Tongue (tissue), 2 donors: ENCODE results near the gene SPC25. TPM values are rescaled to one million over a fixed set of nuclear protein-coding genes. Genes with fewer than 3 reads are reported as not detected.
"Not testable (repeated sequence)": the region's sequence is repeated elsewhere in the genome, so short reads cannot be mapped to it uniquely, and the experiment has no call there.

ENCODE experiments used
- DNase-seq: peaks from one replicate; pipeline ENCODE4 v3.0.0-alpha.2; 2015
- total RNA-seq: library from RNA; depleted of rRNA; stranded (reverse); fragments of >200 nt; gene quantifications from one replicate; pipeline ENCODE4 v1.2.3, GENCODE V29; 2014

SPC25 gene
- total RNA-seq, 1 donor from 2014 or later, result 3.4 TPM

DNA sequence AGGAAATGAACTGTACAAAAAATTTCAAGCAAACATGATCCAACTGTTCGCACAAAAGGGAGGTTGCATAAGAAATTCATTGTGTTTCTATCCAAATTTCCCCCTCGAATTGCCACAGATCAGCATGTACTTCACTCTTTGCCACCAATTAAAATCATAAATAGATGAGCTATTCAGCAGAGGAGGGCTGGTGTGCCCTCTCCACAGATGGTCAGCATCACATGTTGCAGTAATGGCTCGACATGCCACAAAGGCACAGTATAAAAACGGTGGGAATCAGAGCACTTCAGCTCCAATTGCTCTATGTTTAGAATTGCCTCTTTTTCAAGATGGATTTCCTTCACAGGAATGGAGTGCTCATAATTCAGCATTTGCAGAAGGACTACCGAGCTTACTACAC lies 10.8 kb upstream of the SPC25 start, which contains the start of gene G6PC2:
TSS of gene G6PC2 (plus strand) at position 289 of the 400 bp plus-strand sequence. CDS start at position 330, 41 bp downstream.
- DNase-seq, result no peak

DNA sequence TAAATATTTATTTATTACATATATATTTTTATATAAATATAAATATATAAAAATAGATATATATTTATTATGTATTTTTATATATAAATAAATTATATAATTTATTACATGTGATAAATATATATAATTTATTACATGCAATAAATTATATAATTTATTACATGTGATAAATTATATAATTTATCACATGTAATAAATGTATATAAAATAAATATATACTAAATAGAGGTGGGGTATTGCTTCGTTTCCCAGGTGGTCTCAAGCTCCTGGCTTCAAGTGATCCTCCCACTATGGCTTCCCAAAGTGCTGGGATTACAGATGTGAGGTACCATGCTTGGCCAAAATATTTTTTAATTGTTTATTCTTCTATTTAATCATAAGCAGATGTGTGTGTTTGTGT lies 7.2 kb upstream of the SPC25 start:
- DNase-seq, result no peak

DNA sequence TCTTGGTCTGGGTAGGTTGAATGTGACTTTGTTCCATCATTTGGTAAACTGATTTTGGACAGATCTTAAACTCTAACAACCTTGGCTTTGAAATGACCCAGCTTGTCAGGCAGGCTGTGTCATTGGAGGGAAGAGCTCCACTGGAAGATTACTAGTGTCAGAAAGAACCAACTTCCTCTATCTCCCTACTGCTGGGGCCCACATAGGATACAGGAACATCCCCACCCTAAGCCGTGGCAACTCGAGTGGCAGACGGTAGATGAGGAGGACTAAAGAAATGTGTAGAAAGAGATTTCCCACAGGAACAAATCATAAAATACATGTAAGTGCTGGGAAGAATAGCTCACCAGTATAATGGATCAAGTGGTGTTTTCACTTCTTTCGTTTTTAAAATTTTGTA lies 6.6 kb upstream of the SPC25 start:
- no peak for DNase-seq

DNA sequence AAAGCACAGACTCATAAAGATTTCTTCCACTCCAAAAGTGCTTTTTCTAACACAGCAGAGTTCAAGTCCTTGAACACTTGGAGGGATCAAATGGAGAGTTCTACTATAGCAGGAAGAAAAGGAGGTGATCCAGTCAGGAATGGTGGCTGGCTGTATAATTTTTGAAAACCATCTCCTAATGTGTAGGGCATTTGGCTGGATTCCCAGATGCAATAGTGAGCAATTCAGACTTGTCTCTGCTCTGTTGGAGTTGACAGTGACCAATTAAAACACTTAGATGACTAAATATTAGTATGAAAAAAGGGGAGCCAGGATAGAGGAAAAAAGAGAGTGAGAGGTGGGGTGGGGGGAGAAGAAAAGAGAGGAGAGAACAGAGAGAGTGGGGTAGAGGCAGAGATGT lies 5.5 kb upstream of the SPC25 start:
- no peak for DNase-seq

DNA sequence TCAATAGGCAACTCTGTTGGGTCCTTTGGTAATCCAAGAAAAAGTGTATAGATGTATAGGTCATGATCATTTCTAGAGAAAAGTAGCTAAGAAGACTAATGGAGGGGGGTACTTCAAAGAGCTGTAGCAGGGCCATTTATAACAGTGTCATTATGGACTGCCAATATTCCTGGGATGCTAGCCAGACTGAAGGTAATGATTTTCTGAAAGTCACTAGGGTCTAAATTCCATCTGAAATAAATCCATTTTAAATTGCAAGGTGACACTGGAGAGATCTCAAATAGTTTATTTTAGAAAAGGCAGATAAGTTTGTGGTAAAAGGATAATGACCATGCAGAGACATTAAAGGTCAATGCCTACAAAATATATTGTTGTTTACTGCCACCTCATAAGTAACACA lies 4.5 kb upstream of the SPC25 start:
- no peak for DNase-seq

- no peak for DNase-seq
Observed at GRCh38 chr2:168894101-168894500, 3.9 kb upstream of the SPC25 start.

DNA sequence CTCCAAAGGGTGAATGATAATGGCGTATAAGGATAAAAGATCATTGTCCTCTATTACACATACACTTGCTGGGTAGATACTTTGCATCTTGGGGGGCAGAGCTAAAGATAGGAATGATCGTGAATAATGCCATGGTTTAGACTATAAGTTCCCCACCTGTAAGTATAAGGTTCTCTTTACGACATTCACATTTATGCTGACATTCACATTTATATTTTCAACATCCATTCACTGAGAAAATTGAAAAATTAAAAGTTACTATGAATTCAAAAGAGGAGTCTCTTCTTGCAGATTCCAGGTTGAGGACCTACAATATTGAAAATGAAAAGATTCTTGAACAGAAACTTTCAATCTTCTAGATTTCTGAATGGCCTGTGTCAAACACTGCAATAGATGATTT lies 2.1 kb upstream of the SPC25 start:
- no peak for DNase-seq

GRCh38 chr2:168889635-168890005 lies 610 bp downstream of the SPC25 start:
- DNase-seq, result no peak

GRCh38 chr2:168884975-168885374 lies 5.3 kb downstream of the SPC25 start:
- no peak for DNase-seq

- DNase-seq, result not testable (repeated sequence)
Observed at GRCh38 chr2:168882163-168882562, 8.1 kb downstream of the SPC25 start.

GRCh38 chr2:168874368-168875054 lies 15.7 kb downstream of the SPC25 start:
- DNase-seq, result no peak

- not testable (repeated sequence) for DNase-seq
Observed at GRCh38 chr2:168870824-168871223, 19.4 kb downstream of the SPC25 start.

GRCh38 chr2:168870369-168870768 lies 19.9 kb downstream of the SPC25 start:
- DNase-seq, result not testable (repeated sequence)

- DNase-seq, result not testable (repeated sequence)
Observed at GRCh38 chr2:168867164-168867563, 23.1 kb downstream of the SPC25 start.

GRCh38 chr2:168858146-168858545 lies 32.1 kb downstream of the SPC25 start:
- DNase-seq, result no peak

DNA sequence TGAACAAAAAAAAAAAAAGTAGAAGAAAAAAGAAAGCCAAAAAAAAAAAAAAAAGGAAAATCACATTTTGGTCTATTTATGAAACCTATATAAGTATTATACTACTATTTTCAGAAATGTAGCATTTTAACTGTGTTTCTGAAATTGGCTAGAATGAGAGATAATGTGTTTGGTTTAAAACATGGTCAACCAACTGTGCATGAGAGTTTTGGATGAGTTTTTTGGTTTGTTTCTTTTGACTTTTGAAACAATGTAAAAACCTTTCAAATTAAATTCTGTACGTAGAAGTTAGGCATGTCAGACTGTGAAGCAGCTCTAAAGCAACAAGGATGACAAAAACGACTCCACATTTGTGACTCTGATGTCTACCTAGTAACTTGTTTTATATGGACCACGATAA lies 34.6 kb downstream of the SPC25 start:
- DNase-seq, result no peak

DNA sequence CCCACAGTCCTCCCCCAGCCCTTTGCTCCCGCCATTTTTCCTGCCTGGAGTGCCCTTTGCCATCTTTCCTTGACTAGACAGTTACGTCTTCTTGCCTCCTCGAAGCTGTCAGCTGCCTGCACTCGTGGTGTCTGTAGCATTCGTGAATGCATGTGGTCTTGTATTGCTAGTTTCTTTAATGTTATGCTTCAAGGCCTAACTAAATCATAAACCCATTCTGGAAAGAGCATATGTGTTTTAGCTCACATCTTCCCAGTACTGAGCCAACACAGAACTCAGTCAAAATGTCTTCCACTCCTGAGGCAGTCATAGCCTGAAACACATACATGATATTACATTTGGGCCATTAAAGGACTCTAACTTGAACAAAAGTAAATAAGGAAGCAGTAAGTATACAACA lies 35.6 kb downstream of the SPC25 start:
- no peak for DNase-seq

GRCh38 chr2:168853471-168853870 lies 36.8 kb downstream of the SPC25 start:
- DNase-seq, result no peak

GRCh38 chr2:168852481-168852880 lies 37.7 kb downstream of the SPC25 start:
- DNase-seq, result no peak

- peak; percentile 36 for DNase-seq
Observed at GRCh38 chr2:168851674-168852320, 38.4 kb downstream of the SPC25 start.

- DNase-seq, result no peak
Observed at GRCh38 chr2:168850846-168851245, 39.4 kb downstream of the SPC25 start.

DNA sequence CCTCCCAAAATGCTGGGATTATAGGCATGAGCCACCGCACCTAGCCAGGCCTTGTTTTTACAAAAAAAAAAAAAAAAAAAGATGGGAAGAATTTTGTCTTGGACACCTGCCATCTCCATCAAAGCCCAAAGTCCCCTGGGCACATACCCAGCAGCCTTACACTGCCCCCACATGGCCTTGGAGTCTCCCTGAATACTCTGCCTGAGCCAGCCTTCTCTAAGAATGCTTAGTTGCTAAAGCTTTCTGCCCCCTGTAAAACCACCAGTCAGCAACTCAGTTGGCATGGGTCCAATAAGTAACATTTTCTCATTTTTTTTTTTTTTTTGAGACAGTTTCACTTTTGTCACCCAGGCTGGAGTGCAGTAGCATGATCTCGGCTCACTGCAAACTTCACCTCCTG lies 40.6 kb downstream of the SPC25 start:
- peak; percentile 51 for DNase-seq

GRCh38 chr2:168848225-168848624 lies 42.0 kb downstream of the SPC25 start:
- peak; percentile 20 for DNase-seq

- DNase-seq, result no peak
Observed at GRCh38 chr2:168843253-168843652, 47.0 kb downstream of the SPC25 start.
